ENCODE data around the gene CADPS. TPM values are rescaled to one million over a fixed set of nuclear protein-coding genes. Genes with fewer than 3 reads are reported as not detected.

Gene CADPS
- total RNA-seq, 1 experiment from 2014 or later: not detected

DNA sequence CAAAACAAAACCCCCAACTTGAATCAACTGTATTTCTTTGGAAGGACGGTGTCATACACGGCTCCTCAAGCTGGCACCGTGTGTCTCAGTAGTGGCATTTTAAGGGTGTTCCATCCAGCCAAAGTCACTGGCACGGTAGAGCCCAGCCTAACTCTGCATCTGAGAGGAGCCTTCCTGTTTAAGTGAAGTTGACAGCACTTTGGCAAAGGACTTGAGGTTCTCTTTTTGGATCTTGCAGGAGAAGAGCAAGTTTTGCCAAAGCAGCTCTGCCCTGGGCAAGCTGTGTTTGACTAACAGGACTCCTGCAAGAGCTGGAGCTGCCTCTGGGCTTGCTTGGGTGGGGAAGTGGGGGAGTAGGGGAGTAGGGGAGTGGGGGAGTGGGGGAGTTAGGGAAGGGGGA lies 392.3 kb downstream of the CADPS start:
- BruUV-seq (replicated peaks): no TSS peak
- H3K9me3 ChIP-seq (ENCODE audit: insufficient read depth, low read depth): no peaks in the 10 kb centered on the region
- TF ChIP-seq CTCF (conservative IDR thresholded peaks at IDR 0.05) (no peak), EZH2 (IDR thresholded peaks at IDR 0.05; ENCODE audit: low read depth) (no peak)
- H3K27me3 ChIP-seq (ENCODE audit: insufficient read depth, low read depth): peaks cover 7% of the 10 kb centered on the region; the same call in 1 of the 2 replicates
- H3F3A ChIP-seq (ENCODE audit: insufficient read depth, low read depth): no peaks in the 10 kb centered on the region
- H2AFZ ChIP-seq: no peak overlapping the region
- no peaks in the 10 kb centered on the region for H3K9me2 ChIP-seq (ENCODE audit: insufficient read depth)
- H3K79me2 ChIP-seq (ENCODE audit: low read depth): no peaks in the 10 kb centered on the region
- no peak overlapping the region for H3K27ac ChIP-seq
- H3K4me1 ChIP-seq (replicated peaks; ENCODE audit: insufficient read depth): no peaks in the 10 kb centered on the region
- H3K4me2 ChIP-seq: no peak overlapping the region
- intact Hi-C loops (cut with micrococcal nuclease; ENCODE audit: unreplicated experiment): no loop called here
- DNase-seq: no peak
- ChIA-PET POLR2A (ENCODE audit: unreplicated experiment) (no interaction called here), CTCF (no interaction called here)
- H4K20me1 ChIP-seq (ENCODE audit: insufficient read depth): no peaks in the 10 kb centered on the region
- no peak overlapping the region for H3K4me3 ChIP-seq
- H3K36me3 ChIP-seq (ENCODE audit: low read depth): no peaks in the 10 kb centered on the region

DNA sequence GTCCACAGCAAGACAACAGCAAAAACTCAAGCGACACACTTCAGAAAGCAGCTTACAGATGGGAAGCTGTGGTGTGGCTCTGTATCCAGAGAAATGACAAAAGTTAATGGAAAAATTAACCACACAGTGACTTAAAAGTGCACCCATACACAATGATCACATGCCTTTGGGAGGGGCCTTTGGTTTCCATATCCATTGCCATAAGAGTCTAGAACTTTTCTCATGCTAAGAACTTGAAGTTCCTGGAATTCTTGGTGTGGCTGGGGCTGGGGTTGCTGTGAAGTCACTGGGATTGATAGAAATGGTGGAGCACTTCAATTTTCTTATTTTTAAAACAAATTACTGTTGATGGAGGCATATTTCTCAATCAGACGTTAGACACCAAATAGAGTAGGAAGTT lies 393.3 kb downstream of the CADPS start:
- Histone ChIP-seq H3K9me2 (ENCODE audit: insufficient read depth) (no peaks in the 10 kb centered on the region), H3K27me3 (ENCODE audit: insufficient read depth, low read depth) (peaks cover 7% of the 10 kb centered on the region; the same call in 1 of the 2 replicates), H3K4me1 (replicated peaks; ENCODE audit: insufficient read depth) (no peaks in the 10 kb centered on the region), H3K79me2 (ENCODE audit: low read depth) (no peaks in the 10 kb centered on the region), H2AFZ (no peak overlapping the region), H3K36me3 (ENCODE audit: low read depth) (no peaks in the 10 kb centered on the region), H3F3A (ENCODE audit: insufficient read depth, low read depth) (no peaks in the 10 kb centered on the region), H3K4me3 (no peak overlapping the region), H3K9me3 (ENCODE audit: insufficient read depth, low read depth) (no peaks in the 10 kb centered on the region), H3K27ac (no peak overlapping the region), H4K20me1 (ENCODE audit: insufficient read depth) (no peaks in the 10 kb centered on the region), H3K4me2 (no peak overlapping the region)
- no peak for DNase-seq
- ChIA-PET POLR2A (ENCODE audit: unreplicated experiment) (no interaction called here), CTCF (no interaction called here)
- intact Hi-C loops (cut with micrococcal nuclease; ENCODE audit: unreplicated experiment): no loop called here
- TF ChIP-seq EZH2 (IDR thresholded peaks at IDR 0.05; ENCODE audit: low read depth) (no peak), CTCF (conservative IDR thresholded peaks at IDR 0.05) (no peak)
- BruUV-seq (replicated peaks): no TSS peak

- no TSS peak for BruUV-seq (replicated peaks)
- Histone ChIP-seq H3K9me3 (ENCODE audit: insufficient read depth, low read depth) (no peaks in the 10 kb centered on the region), H3F3A (ENCODE audit: insufficient read depth, low read depth) (no peaks in the 10 kb centered on the region), H3K4me3 (no peak overlapping the region), H3K36me3 (ENCODE audit: low read depth) (no peaks in the 10 kb centered on the region), H3K4me1 (replicated peaks; ENCODE audit: insufficient read depth) (no peaks in the 10 kb centered on the region), H3K4me2 (no peak overlapping the region), H2AFZ (no peak overlapping the region), H3K27me3 (ENCODE audit: insufficient read depth, low read depth) (peaks cover 12% of the 10 kb centered on the region; the same call in 1 of the 2 replicates), H4K20me1 (ENCODE audit: insufficient read depth) (no peaks in the 10 kb centered on the region), H3K9me2 (ENCODE audit: insufficient read depth) (no peaks in the 10 kb centered on the region), H3K27ac (no peak overlapping the region), H3K79me2 (ENCODE audit: low read depth) (no peaks in the 10 kb centered on the region)
- ChIA-PET POLR2A (ENCODE audit: unreplicated experiment) (no interaction called here), CTCF (no interaction called here)
- TF ChIP-seq CTCF (conservative IDR thresholded peaks at IDR 0.05) (no peak), EZH2 (IDR thresholded peaks at IDR 0.05; ENCODE audit: low read depth) (no peak)
- intact Hi-C loops (cut with micrococcal nuclease; ENCODE audit: unreplicated experiment): no loop called here
- DNase-seq: no peak
Observed at GRCh38 chr3:62480056-62480455, 395.2 kb downstream of the CADPS start.

Measured in PC-9 (cell line).